Stimulated activated CD4-positive, alpha-beta T cell treated with anti-CD3 and anti-CD28 coated beads, Interleukin-4, amount 100 ng/mL, for 48 hours (primary cell): ENCODE results near the gene CCDC158.
"Not testable (repeated sequence)": the region's sequence is repeated elsewhere in the genome, so short reads cannot be mapped to it uniquely, and the experiment has no call there.

Experiments
- DNase-seq, 2 donors: peaks; one replicate each; pipeline ENCODE4 v3.0.0-alpha.2; 2020; ENCODE audit warnings: low read depth in 2 of 2

Gene CCDC158

DNA sequence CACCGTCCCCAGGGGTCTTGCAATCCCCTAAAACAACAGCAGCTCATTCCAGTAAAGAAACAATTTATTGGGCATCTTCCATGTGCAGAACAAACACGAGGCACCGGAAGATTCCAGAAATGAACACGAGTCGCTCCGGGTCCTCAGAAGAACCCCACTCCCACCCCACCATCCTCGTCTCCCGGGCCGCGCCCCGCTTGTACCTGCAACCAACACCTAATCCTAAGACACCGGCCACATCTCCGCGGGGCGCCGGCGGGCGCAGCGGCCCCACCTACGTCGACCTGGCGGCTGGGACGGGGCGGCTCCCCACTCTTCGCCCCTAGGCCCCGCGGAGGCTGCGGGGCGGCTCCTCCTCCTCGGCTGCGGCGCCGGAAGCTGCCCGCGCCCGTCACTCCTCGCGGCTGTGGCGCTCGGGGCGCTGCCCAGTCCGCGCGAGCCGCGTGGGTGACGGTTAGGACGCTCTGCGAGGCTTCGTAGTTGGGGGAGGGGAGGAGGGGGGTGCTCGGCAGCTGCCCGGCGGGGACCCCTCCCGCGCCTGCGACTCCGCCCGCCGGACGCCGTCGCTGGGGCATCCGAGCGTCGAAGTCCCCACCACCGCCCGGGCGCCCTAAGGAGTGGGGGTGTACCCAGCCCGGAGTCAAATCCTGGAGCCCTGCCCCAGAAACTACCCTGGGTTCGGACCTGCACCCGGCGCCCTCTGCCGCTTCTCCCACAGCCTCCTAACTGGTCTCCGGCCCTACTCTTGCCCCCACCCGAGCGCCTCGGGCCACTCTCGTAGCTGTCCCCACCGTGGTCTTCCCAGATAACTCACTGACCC, at the start of gene CCDC158:
Gene CCDC158 (minus strand): TSS at position 380 of the 820 bp plus-strand sequence. CDS start 17,934 bp downstream, outside the sequence.
- no peak for DNase-seq

DNA sequence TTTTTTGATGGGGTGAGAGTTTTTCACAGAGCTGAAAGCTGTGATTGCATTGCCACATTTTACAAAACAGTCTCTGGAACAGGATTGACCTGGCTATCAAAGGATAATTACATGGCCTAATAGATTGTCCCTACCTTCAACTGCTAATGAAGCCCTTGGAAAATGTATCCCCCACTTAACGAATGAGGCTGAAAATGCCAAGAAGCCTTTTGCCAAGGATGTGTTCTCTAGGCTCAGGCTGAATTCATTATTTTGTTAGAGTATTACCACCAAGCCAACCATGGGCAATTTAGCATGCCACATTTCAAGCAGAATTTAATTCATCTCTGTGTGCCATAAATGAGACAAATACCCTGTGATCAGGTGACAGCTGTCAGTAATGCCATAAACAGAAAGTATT, 49.6 kb upstream of the CCDC158 start:
- no peak for DNase-seq

- no peak for DNase-seq
Measured at GRCh38 chr4:76470064-76470463, 49.1 kb upstream of the CCDC158 start.

DNA sequence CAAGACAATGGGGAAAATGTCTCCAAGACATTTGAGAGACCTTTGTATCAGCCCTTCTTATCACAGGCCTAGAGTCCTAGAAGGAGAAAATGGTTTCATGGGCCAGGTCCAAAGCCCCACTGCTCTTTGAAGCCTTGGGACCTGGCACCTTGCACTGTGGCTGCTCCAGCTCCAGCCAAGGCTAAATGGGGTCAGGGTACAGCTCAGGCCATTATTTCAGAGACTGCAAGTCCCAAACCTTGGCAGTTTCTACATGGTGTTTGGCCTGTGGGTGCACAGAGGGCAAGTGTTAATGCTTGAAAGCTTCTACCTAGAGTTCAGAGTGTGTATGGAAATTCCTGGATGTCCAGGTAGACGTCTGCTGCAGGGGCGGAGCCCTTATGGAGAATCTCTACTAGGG, 42.6 kb upstream of the CCDC158 start:
- no peak for DNase-seq

DNA sequence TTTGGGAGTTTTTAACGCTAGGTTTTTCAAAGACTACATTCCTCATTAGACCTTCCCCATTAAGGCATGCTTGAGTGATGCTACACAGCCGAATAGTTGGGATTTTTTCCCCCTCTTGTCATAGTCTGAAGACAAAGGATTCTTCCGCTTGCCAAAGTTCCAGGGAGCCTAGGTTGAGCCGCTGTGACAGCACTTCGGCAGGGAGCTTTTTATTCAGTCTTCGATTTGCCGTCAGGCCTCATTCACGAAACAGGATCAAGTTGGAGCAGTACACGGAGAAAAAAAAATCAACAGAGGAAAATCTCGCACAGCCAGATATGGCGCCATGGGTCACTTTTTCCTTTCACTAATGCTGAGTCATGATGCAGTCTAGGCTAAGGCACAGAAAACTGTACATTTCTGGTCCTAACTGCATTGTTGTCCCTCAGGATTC, 38.4 kb upstream of the CCDC158 start:
- no peak for DNase-seq

DNA sequence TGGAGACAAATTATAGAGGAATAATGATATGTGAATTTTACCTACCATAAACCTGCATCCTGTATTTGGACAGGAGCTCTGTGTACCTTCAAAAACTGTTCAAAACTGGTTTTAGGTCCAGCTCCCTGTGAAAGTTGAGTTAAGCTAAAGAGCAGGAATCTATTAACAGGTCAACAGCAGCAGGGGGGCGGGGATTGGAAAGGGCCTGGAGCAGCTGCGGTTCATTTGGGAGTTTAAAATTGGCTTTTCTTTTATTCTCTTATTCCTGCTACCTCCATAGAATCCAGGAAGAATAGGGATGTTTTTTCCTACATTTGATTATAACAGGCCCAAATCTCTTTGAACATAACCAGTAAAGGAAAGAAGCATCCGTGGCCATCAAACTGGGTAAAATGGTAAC, 37.9 kb upstream of the CCDC158 start:
- DNase-seq = no peak

- DNase-seq = no peak
Measured at GRCh38 chr4:76458297-76458696, 37.4 kb upstream of the CCDC158 start.

- no peak for DNase-seq
Measured at GRCh38 chr4:76457885-76458284, 36.9 kb upstream of the CCDC158 start.

- not testable (repeated sequence) for DNase-seq
Measured at GRCh38 chr4:76454073-76454472, 33.1 kb upstream of the CCDC158 start.

DNA sequence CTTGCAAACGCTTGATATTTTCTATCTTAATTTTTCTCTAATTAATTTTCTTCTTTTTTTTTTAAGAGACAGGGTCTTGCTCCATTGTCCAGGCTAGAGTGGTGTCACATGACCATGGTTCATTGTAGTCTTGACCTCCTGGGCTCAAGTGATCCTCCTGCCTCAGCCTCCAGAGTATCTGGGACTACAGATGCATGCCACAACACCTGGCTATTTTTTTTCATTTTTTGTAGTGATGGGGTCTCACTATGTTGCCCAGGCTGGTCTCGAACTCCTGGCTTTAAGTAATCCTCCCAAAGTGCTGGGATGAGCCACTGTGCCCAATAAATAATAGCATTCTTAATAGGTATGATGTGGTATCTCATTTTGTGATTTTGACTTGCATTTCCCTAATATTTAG, 32.3 kb upstream of the CCDC158 start:
- DNase-seq = no peak

- no peak for DNase-seq
Measured at GRCh38 chr4:76449833-76450232, 28.9 kb upstream of the CCDC158 start.

- DNase-seq = no peak
Measured at GRCh38 chr4:76449362-76449767, 28.4 kb upstream of the CCDC158 start.

GRCh38 chr4:76448211-76448610, 27.3 kb upstream of the CCDC158 start:
- no peak for DNase-seq

DNA sequence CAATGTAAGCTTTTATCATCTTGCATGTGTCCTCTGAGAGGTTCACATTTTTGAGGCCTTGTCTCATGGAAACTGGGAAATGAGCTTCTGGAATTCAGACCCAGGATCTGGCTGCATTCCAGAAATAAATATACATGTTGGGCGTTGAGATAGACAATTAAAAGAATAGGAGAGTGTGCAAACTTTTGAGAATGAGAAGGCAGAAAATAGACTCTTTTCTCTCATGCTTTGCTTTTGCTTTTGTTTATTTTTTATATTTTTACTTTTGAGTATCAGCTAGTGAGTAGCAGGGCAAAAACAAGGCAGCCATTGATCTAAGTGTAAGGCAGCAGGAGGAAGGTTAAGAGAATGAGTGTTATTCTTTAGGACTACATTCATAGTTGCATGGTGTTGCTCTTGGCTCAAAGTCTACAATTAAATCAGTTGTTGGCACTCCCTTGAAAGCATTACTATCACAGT, 26.5 kb upstream of the CCDC158 start:
- no peak for DNase-seq

- DNase-seq = no peak
Measured at GRCh38 chr4:76445911-76446310, 25.0 kb upstream of the CCDC158 start.

DNA sequence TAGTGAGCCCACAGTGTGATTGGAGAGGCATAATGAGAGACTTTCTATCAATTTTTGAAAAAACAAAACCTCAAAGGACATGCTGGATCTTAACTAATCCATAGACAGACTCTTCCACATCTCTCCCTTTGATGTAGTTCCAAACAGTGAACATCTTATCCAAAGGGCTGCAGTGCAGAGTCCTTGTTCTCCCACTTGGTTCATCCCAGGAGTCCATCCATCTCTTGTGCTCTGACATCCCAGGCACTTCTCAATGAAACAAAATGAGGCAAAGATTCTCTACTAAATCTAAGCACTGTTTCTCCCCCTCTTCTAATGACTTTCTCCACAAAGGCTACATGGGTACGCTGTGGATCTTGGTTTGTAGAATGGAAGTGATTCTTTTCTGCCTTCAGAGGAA, 22.4 kb upstream of the CCDC158 start:
- DNase-seq = no peak

DNA sequence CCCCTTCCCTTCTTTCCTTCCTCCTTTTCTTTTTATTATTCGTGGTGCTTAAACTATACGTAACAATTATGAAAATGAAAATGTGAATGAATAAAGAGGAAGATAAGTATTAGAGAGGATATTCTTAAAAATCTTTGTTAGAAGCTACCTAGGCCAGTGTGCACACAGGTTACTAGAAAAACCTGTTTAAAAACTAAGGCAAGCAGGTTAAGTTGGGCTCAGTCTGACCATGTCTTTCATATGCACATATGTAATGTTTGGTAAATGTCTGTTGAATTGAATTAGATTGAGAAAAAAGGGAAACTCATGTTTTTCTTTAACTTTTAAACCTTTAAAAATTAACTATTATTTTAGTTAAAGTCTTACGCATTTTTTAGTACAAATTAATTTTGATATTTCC, 21.9 kb upstream of the CCDC158 start:
- DNase-seq = no peak

GRCh38 chr4:76441881-76442280, 20.9 kb upstream of the CCDC158 start:
- DNase-seq = no peak

- DNase-seq = no peak
Measured at GRCh38 chr4:76439491-76439890, 18.6 kb upstream of the CCDC158 start.

DNA sequence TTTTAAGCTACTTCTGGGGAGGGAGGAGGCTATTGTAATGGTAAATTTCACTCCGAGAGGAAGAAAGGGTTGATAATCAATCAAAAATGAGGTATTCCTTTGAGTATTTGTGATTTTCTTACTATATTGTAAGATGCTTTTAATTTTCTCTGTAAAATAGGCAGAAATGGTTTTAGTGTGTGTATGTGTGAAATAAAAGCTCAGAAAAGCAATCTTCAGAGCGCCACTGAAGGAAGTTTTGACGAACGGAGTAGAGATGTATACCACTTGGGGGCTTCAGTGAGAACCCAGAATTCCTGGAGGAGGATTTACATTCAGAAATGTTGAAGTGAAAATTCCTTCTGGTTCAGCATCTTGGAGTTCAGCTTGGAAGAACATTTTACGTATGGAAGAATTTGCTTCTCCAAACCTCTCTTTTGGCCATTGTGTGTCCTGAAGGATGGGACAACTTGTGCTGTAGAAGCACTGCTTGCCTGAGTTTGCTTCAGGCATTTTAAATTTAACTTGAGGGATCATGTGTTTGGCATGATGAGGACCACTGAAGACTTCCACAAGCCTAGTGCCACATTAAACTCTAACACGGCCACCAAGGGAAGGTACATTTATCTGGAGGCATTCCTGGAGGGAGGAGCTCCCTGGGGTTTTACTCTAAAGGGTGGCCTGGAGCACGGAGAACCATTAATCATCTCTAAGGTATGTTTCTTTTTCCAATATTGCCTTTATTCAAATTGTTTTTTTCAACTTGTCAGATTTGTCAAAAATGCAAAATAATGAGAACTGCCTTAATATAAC, 14.8 kb upstream of the CCDC158 start:
- DNase-seq = no peak

DNA sequence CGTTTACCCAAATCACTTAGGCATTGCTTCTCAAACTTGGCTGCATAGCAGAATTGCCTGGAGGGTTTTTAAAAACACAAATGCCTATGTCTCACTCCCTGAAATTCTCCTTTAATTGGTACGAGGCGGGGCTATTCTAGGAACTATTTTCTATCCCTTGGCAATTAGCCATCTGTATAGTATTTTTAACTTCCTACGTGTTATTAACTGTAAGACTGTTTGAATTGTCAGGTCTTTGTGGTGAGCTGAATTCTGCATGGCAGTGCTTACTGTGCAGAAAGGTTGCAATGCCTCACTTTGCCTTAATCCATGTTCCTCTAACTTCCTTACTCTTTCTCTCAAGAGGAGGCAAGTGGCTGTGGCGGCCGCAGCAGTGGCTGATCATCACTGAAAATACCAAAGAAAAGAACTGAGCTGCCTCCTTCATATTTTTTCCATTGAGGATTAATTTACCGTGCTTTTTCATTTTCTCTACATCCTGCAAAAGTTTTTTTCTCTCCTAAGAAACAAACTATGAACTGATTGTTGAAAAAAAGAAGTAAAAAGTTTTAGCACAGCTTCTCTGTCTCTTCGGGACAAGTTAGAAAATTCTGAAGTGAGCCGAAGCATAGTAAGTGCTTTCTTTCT, 14.1 kb upstream of the CCDC158 start, which contains the start of gene SHROOM3:
Gene SHROOM3 (plus strand): TSS at position 329 of the 627 bp plus-strand sequence. CDS start 824 bp downstream, outside the sequence.
- DNase-seq = no peak
